ENCODE measurements around the gene UBE3D.

- TF ChIP-seq, protein P1, sequence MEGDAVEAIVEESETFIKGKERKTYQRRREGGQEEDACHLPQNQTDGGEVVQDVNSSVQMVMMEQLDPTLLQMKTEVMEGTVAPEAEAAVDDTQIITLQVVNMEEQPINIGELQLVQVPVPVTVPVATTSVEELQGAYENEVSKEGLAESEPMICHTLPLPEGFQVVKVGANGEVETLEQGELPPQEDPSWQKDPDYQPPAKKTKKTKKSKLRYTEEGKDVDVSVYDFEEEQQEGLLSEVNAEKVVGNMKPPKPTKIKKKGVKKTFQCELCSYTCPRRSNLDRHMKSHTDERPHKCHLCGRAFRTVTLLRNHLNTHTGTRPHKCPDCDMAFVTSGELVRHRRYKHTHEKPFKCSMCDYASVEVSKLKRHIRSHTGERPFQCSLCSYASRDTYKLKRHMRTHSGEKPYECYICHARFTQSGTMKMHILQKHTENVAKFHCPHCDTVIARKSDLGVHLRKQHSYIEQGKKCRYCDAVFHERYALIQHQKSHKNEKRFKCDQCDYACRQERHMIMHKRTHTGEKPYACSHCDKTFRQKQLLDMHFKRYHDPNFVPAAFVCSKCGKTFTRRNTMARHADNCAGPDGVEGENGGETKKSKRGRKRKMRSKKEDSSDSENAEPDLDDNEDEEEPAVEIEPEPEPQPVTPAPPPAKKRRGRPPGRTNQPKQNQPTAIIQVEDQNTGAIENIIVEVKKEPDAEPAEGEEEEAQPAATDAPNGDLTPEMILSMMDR (IDR thresholded peaks at IDR 0.05 in 8 of 11, conservative IDR thresholded peaks at IDR 0.05 in 3 of 11), result no peak
- no peak for TF ChIP-seq POLR2AphosphoS5 (IDR thresholded peaks at IDR 0.05)
- no peak for TF ChIP-seq POLR2A (IDR thresholded peaks at IDR 0.05)
These were observed 160.8 kb downstream of the UBE3D start for GRCh38 chr6:82904860-82905259.
